ENCODE results near the gene NEURL1B.
"Not testable (repeated sequence)": the region's sequence is repeated elsewhere in the genome, so short reads cannot be mapped to it uniquely, and the experiment has no call there.

NEURL1B gene

GRCh38 chr5:172634106-172634899 lies 6.8 kb upstream of the NEURL1B start:
- no peak for DNase-seq (ENCODE audit: low spot score)

GRCh38 chr5:172635038-172635437 lies 6.0 kb upstream of the NEURL1B start:
- no peak for DNase-seq (ENCODE audit: low spot score)

DNA sequence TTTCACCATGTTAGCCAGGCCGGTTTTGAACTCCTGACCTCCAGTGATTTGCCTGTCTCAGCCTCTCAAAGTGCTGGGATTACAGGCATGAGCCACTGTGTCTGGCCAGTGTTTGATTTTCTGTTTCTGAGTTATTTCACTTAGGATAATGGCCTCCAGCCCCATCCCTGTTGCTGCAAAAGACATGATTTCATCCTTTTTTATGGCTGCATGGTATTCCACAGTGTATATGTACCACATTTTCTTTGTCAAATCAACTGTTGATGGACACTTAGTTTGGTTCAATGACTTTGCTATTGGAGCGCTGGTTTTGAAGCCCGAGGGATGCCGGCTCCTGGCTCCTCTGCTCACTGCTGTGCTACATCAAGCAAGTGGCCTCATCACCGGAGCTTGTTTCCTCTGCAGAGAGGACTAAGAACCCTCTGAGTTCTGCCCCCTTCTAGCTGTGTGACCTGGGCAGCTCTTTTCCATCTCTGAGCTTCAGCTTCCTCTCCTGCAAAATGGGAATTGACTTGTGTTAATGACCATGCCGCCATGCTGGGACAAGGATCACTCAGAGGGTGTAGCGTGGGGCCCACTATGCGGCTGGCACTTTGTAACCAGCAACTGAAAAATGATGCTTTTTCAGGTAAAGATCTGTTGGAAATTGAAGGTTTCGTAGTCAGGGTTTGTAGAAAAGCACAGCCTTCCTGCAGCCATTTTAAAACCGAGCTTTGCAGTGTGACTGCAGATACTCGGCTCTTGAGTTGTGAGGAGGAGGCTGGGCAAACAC lies 4.6 kb upstream of the NEURL1B start:
- DNase-seq (ENCODE audit: low spot score): no peak

DNA sequence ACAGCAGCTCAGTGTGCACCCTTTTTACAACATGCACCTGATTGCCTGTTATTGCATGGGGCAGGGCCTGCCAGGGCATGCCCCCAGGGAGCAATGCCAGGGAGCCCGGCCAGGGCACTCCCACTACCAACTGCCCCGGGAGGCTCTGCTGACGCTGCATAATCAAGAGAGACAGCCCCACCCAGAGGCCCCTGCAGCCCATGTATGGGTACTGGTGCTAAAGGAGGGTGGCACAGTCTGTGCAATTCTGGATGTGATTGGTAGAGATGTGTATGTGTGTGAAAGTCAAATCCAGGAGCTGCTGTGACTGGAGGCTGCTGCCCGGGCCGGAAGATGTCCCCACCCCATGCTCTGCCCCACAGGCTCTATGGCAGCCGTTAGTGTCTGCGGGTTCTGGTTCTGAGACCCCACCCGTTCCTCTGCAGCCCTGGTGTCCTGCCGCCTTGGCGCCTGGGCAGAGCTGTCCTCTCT lies 3.9 kb upstream of the NEURL1B start:
- no peak for DNase-seq (ENCODE audit: low spot score)

GRCh38 chr5:172637740-172638139 lies 3.3 kb upstream of the NEURL1B start:
- DNase-seq (ENCODE audit: low spot score): no peak

- no peak for DNase-seq (ENCODE audit: low spot score)
These were observed 2.8 kb upstream of the NEURL1B start for GRCh38 chr5:172638209-172638768.

DNA sequence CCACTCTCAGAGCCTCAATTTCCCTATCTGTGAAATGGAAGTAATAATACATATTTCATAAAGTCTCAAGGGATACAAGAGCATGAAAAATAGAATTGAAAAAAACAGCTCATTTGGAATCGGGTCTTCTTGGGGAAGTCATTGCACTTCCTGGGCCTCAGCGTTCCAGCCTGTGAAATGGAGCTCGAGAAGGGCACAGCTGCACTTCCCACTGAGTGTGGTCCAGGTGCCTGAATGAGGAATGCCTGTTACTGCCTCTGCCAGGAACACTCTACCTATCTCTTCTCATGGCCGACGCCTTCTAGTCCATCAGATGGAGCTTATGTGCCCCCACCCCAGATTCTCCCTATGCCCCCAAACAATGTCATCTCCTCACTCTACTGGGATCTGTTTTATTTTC lies 924 bp upstream of the NEURL1B start:
- no peak for DNase-seq (ENCODE audit: low spot score)

- DNase-seq (ENCODE audit: low spot score): no peak
These were observed 442 bp downstream of the NEURL1B start for GRCh38 chr5:172641359-172642050.

DNA sequence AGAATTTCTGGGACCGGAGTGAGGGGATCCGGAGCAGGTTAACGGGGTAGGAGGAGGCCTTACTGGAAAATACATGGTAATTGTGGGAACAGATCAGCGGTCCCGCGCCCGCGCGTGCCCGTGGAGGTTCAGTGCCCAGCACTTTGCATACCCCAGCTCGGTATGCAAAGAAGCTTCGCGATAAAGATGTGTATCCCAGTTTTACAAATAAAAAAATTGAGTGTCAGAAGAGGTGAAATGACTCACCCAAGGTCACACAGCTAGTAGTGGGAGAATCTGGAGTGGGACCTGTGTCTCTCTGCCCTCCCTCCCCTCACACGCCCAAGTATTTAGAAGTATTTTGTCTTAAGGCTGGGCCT lies 967 bp downstream of the NEURL1B start:
- no peak for DNase-seq (ENCODE audit: low spot score)

DNA sequence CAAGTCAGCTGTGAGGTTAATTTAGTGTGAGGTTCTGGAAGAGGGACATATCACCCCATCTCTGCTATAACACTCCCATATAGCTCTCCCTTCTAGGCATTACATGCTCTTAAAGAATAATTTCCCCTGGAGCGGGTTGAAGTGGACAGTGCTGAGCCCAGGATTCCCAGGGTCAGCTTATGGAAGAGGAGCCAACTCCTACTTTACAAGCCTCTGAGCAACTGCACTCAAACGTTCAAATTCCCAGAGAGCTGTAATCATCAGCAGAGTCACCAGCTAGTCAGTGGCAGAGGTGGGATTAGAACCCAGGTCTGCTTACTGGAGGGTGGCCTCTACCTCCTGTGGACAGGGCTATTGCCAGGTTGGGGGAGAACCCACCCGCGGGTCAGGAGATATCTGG lies 1.4 kb downstream of the NEURL1B start:
- DNase-seq (ENCODE audit: low spot score): no peak

GRCh38 chr5:172642926-172643871 lies 2.1 kb downstream of the NEURL1B start:
- DNase-seq (ENCODE audit: low spot score): peak; percentile 38

DNA sequence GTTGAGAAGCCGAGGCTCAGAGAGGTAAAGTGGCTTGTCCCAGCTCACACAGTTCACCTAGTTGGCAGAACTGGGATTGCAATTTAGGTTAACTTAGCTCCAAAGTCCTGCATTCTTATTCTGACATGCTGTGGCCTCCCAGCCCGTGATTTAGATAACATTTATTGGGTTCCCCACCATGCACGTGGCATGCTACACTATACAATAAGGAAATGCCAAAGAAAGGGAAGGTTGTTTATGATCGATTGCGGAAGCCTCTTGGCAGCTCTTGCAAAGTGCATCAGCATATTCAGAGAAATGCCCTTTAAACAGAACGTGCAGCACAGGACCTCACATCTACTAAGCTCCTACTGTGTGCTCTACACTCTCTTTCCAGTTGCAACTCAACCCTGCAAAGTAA lies 3.2 kb downstream of the NEURL1B start:
- no peak for DNase-seq (ENCODE audit: low spot score)

DNA sequence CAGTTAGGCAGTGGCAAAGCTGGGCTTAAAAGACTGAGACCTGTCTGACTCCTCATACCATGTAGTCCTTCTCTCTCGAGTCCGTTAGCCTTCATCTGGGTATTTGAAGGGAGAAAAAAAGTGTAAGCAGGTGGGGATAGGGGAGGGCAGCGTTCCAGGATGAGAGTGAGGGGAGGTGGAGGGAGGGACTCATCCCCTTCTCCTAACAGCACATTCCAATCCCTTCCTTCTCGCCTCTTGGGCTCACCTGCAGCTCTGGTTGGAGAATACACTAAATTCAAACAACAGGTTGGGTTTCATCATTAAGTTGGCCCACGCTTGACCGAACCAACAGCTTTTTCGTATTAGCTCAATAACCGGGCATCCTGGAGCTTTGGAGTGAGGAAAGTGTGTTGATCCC lies 3.6 kb downstream of the NEURL1B start:
- DNase-seq (ENCODE audit: low spot score): no peak

- no peak for DNase-seq (ENCODE audit: low spot score)
These were observed 4.4 kb downstream of the NEURL1B start for GRCh38 chr5:172645271-172646055.

DNA sequence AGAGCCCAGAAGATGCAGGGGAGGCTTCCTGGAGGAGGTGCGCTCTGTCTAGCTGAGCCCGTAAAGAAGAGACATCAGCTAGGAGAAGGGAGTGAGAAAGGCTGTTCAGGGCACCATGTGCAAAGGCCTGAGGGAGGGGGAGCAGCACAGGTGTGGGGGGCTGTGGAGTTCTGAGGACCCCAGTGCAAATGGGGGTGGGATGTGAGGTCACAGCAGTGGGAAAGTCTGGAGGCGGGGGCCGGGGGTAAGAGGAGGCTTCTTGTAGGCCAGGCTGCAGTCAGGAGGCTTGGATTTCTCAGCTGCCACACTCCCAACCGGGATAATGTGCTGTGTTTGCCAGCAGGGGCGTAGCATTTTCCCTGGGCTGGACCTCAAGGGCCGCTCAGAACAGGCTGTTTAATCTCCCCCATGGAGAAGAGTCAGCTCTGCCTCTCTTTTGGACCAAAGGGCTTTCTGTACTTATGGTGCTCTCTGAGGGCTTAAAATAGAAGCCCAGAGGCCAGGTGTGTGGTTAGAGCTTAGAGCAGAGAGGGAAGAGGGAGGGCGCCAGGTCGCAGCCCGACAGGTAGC lies 5.7 kb downstream of the NEURL1B start:
- no peak for DNase-seq (ENCODE audit: low spot score)

DNA sequence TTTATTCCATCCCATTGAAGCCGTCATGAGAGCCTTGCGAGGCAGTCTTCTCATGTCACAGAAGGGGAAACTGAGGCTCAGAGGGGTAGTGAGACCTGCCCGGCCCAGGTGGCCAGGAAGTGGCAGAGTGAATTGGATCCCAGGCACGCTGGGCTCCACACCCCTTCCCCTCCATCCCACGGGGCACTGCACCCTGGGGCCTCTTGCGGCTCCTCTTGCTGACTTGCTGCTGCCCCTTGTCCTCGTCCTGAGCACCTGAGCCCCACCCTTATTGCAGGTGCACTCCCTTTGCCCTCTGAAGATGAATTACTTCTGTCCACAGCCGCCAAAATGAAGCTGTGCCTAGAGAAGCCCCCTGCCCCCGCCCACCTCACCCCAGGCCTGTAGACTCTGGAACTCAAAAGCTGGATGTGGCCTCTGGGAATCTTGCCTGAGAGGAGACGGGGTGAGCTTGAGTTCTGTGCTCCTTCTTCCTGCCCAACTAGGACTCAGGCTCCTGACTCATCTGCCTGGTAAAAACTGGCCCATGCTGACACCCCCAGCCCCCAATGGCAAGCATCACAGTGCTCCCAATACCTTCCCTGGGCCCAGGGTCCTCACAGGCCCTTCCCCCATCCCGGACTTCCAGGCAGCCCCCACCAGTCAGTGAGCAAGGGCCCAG lies 6.4 kb downstream of the NEURL1B start:
- DNase-seq (ENCODE audit: low spot score): no peak

DNA sequence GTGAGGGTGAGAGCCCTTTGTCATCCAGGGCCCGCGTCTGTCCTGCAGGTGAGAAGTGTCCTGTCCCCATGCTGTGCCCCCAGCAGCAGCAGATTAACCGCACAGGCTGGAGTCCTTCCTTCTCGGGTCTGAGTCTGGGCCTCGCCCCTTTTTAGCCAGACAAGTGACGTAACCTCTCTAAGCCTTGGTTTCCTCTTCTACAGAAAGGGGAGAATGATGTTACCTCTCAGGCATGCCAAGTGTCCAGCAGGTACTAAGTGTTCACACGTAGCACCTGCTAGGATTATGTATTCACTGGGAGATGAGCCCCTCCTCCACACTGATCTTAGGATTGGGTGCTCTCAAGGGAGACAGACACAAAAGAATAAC lies 6.9 kb downstream of the NEURL1B start:
- DNase-seq (ENCODE audit: low spot score): no peak

GRCh38 chr5:172648755-172649154 lies 7.7 kb downstream of the NEURL1B start:
- DNase-seq (ENCODE audit: low spot score): no peak

DNA sequence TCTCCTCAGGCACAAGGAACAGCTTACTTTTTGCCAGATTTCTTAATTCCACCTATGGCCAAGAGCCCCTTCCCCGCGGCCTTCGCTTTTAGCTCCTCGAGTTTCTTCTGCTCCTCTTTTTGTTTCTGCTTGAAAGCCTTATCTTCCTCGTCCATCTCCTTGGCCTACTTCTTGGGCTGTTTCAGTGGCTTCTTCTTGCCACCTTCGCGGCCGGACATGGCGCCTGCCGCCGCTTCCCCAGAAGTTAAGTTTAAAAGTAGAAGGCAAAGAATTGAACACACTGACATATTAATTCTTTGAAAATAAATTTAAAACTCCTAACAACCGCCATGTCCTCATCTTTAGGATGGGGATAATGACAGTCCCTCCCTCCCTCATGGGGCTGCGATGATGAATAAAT lies 15.4 kb downstream of the NEURL1B start:
- DNase-seq (ENCODE audit: low spot score): not testable (repeated sequence)
